OCI-LY7 (cell line): ENCODE data around the gene MTSS2. TPM values are rescaled to one million over a fixed set of nuclear protein-coding genes. Genes with fewer than 3 reads are reported as not detected.

ENCODE experiments used
- BruUV-seq: library from RNA; stranded (reverse); fragments of 400-500 nt; replicated peaks from 2 replicates; lab custom pipeline; 2021; lab: Mats Ljungman, UMichigan
- CTCF ChIA-PET: fragments of 300-600 bp; sonication (Branson Sonifier 250); formaldehyde crosslinking; loops from one replicate; lab custom pipeline; 2022; ENCODE audit warnings: antibody characterized with exemption; ENCODE audit not compliant: unreplicated experiment; lab: Charles Lee
- POLR2A ChIA-PET: fragments of 300-600 bp; sonication (Branson Sonifier 250); formaldehyde crosslinking; loops from one replicate; lab custom pipeline; 2022; ENCODE audit warnings: antibody characterized with exemption; lab: Charles Lee
- DNase-seq: peaks from one replicate; pipeline ENCODE4 v3.0.0-alpha.2; 2015; ENCODE audit warnings: low spot score
- H2AFZ ChIP-seq: fragments of 200-600 bp; sonication (generic), shearing (Covaris generic); 2 replicates; pipeline ENCODE4 v1.6.1; 2014; ENCODE audit warnings: mild to moderate bottlenecking, antibody characterized with exemption, low read length, moderate library complexity
- H3K27ac ChIP-seq: fragments of 200-600 bp; sonication (generic); 2 replicates; pipeline ENCODE4 v1.5.1; 2014; ENCODE audit warnings: mixed run types, low read depth, mild to moderate bottlenecking, moderate library complexity, low read length, inconsistent platforms; ENCODE audit not compliant: poor library complexity, severe bottlenecking
- H3K36me3 ChIP-seq: fragments of 200-600 bp; sonication (generic); 2 replicates; pipeline ENCODE4 v1.6.1; 2014; ENCODE audit warnings: mild to moderate bottlenecking, antibody characterized with exemption, low read length, moderate library complexity, mixed read lengths; ENCODE audit not compliant: insufficient read depth
- H3K4me1 ChIP-seq: fragments of 200-600 bp; sonication (generic); 2 replicates; pipeline ENCODE4 v1.5.1; 2014; ENCODE audit warnings: mild to moderate bottlenecking, low read length; ENCODE audit not compliant: insufficient read depth, poor library complexity, severe bottlenecking
- H3K4me2 ChIP-seq: fragments of 200-600 bp; sonication (generic); 2 replicates; pipeline ENCODE4 v1.6.1; 2014; ENCODE audit warnings: mild to moderate bottlenecking, low read length
- H3K4me3 ChIP-seq: fragments of 200-600 bp; sonication (generic); 2 replicates; pipeline ENCODE4 v1.5.1; 2014; ENCODE audit warnings: mild to moderate bottlenecking, low read depth, low read length; ENCODE audit not compliant: poor library complexity, severe bottlenecking
- H3K79me2 ChIP-seq: fragments of 200-600 bp; sonication (generic); 2 replicates; pipeline ENCODE4 v1.6.1; 2016; ENCODE audit warnings: low read depth, mild to moderate bottlenecking, low read length, moderate library complexity, mixed read lengths; ENCODE audit not compliant: insufficient read depth
- H3K9me2 ChIP-seq: fragments of 200-600 bp; sonication (generic); 2 replicates; pipeline ENCODE4 v1.6.1; 2016; ENCODE audit warnings: mild to moderate bottlenecking, low read length, mixed read lengths; ENCODE audit not compliant: insufficient read depth
- H3K9me3 ChIP-seq: fragments of 200-600 bp; sonication (generic); 2 replicates; pipeline ENCODE4 v1.6.1; 2014; ENCODE audit warnings: mild to moderate bottlenecking, mixed run types, low read length, mixed read lengths
- H4K20me1 ChIP-seq: fragments of 200-600 bp; sonication (generic); 2 replicates; pipeline ENCODE4 v1.6.1; 2014; ENCODE audit warnings: mild to moderate bottlenecking, antibody characterized with exemption, low read length, moderate library complexity, mixed read lengths; ENCODE audit not compliant: insufficient read depth
- CTCF ChIP-seq: fragments of 200-600 bp; sonication (generic); conservative IDR thresholded peaks from 2 replicates; pipeline ENCODE4 v1.5.1; 2014; ENCODE audit warnings: mild to moderate bottlenecking, antibody characterized with exemption, low read length, moderate library complexity, mixed read lengths
- EZH2phosphoT487 ChIP-seq: fragments of 200-600 bp; sonication (generic); IDR thresholded peaks from 2 replicates; pipeline ENCODE4 v1.6.1; 2018; ENCODE audit warnings: low read depth, borderline replicate concordance, mild to moderate bottlenecking, mixed run types, antibody characterized with exemption, low read length, moderate library complexity, mixed read lengths
- intact Hi-C: fragments of 100-400 bp; cut with micrococcal nuclease; formaldehyde crosslinking; loops from one replicate; pipeline ENCODE4 v1.10.0; 2022; ENCODE audit not compliant: unreplicated experiment
- total RNA-seq, 2 experiments: library from RNA; depleted of rRNA in 1 of 2; stranded (reverse); fragments of >200 nt in 1 of 2; shearing (Covaris generic) in 1 of 2; gene quantifications; 2 replicates each; pipeline ENCODE4 v1.2.3, GENCODE V29; 2014 to 2022

MTSS2 gene
- total RNA-seq, 2 experiments from 2014 or later: 0.17 to 0.19 TPM

GRCh38 chr16:70691223-70692129 lies 5.6 kb upstream of the MTSS2 start:
- ChIA-PET POLR2A (no interaction called here), CTCF (no interaction called here)
- Histone ChIP-seq H3K4me2 (no peak overlapping the region), H3K9me3 (no peaks in the 10 kb centered on the region), H3K27ac (no peak overlapping the region), H4K20me1 (no peaks in the 10 kb centered on the region), H3K36me3 (no peaks in the 10 kb centered on the region; the same call in 1 of the 2 replicates), H3K4me1 (peaks cover 6% of the 10 kb centered on the region), H3K4me3 (no peak overlapping the region), H3K9me2 (no peaks in the 10 kb centered on the region), H3K79me2 (no peaks in the 10 kb centered on the region), H2AFZ (no peak overlapping the region)
- intact Hi-C loops: no loop called here
- no peak for TF ChIP-seq CTCF
- TF ChIP-seq EZH2phosphoT487: no peak
- DNase-seq: no peak
- BruUV-seq: no TSS peak

- CTCF ChIA-PET: no interaction called here
- H3K4me3 ChIP-seq: no peak overlapping the region
- no peaks in the 10 kb centered on the region; the same call in 1 of the 2 replicates for H3K36me3 ChIP-seq
Observed at GRCh38 chr16:70689970-70690891, 4.4 kb upstream of the MTSS2 start.

More at GRCh38 chr16:70689970-70690891, 4.4 kb upstream of the MTSS2 start:
- Histone ChIP-seq H2AFZ (no peak overlapping the region), H3K4me1 (peaks cover under 1% of the 10 kb centered on the region), H4K20me1 (no peaks in the 10 kb centered on the region), H3K9me3 (no peaks in the 10 kb centered on the region), H3K79me2 (no peaks in the 10 kb centered on the region), H3K4me2 (no peak overlapping the region), H3K9me2 (no peaks in the 10 kb centered on the region), H3K27ac (no peak overlapping the region)
- BruUV-seq: no TSS peak
- POLR2A ChIA-PET: interaction anchor here (1.3 kb wide), 1 partner anchor 64 kb away, joined by 3 read pairs; no protein-coding TSS in a partner anchor
- TF ChIP-seq CTCF: no peak
- TF ChIP-seq EZH2phosphoT487: no peak
- no peak for DNase-seq
- intact Hi-C loops: no loop called here
